Progenitor cell of endocrine pancreas (in vitro differentiated cells): ENCODE measurements around the gene LRRC8E. TPM values are rescaled to one million over a fixed set of nuclear protein-coding genes. Genes with fewer than 3 reads are reported as not detected.

Source experiments
- DNase-seq: peaks from one replicate; pipeline ENCODE4 v3.0.0; 2021; ENCODE audit warnings: low spot score; ENCODE audit not compliant: unreplicated experiment
- H3K27ac Mint-ChIP-seq: 2 replicates; pipeline ENCODE4 v1.8.0; 2021; ENCODE audit warnings: mild to moderate bottlenecking, moderate library complexity, mixed read lengths
- H3K27me3 Mint-ChIP-seq: 2 replicates; pipeline ENCODE4 v1.8.0; 2021; ENCODE audit warnings: mixed read lengths
- H3K36me3 Mint-ChIP-seq: 2 replicates; pipeline ENCODE4 v1.8.0; 2022; ENCODE audit warnings: mixed read lengths; ENCODE audit not compliant: insufficient read depth
- H3K4me1 Mint-ChIP-seq: 2 replicates; pipeline ENCODE4 v1.8.0; 2021; ENCODE audit warnings: low read depth, mixed read lengths
- H3K4me3 Mint-ChIP-seq: 2 replicates; pipeline ENCODE4 v1.8.0; 2021; ENCODE audit warnings: low read depth, mild to moderate bottlenecking, moderate library complexity, mixed read lengths
- H3K9me3 Mint-ChIP-seq: 2 replicates; pipeline ENCODE4 v1.8.0; 2021; ENCODE audit warnings: low read depth, mixed read lengths
- CTCF ChIP-seq: fragments of 200-600 bp; sonication (generic); IDR thresholded peaks from one replicate; pipeline ENCODE4 v1.5.0; 2021; ENCODE audit warnings: antibody characterized with exemption, mild to moderate bottlenecking; ENCODE audit not compliant: unreplicated experiment
- total RNA-seq: library from RNA; stranded (reverse); gene quantifications from 2 replicates; pipeline ENCODE4 v1.2.1, GENCODE V29; 2021

LRRC8E gene
- total RNA-seq, 1 donor from 2014 or later = 3.6 TPM

- DNase-seq = no peak
- no peak for TF ChIP-seq CTCF
- no peak overlapping the region for H3K4me3 Mint-ChIP-seq
- H3K36me3 Mint-ChIP-seq = peaks cover 12% of the 10 kb centered on the region
- no peaks in the 10 kb centered on the region for H3K27me3 Mint-ChIP-seq
- peaks cover 13% of the 10 kb centered on the region for H3K4me1 Mint-ChIP-seq
- H3K9me3 Mint-ChIP-seq = no peaks in the 10 kb centered on the region
- H3K27ac Mint-ChIP-seq = no peak overlapping the region
These were observed 19.9 kb downstream of the LRRC8E start for GRCh38 chr19:7908078-7908699.

- no peak for TF ChIP-seq CTCF
- no peak overlapping the region for H3K27ac Mint-ChIP-seq
- H3K36me3 Mint-ChIP-seq = peaks cover 14% of the 10 kb centered on the region
- H3K27me3 Mint-ChIP-seq = no peaks in the 10 kb centered on the region
- no peak for DNase-seq
- H3K4me1 Mint-ChIP-seq = peaks cover 11% of the 10 kb centered on the region
- H3K4me3 Mint-ChIP-seq = no peak overlapping the region
- no peaks in the 10 kb centered on the region for H3K9me3 Mint-ChIP-seq
These were observed 20.6 kb downstream of the LRRC8E start for GRCh38 chr19:7908742-7909461.

GRCh38 chr19:7909471-7910067 lies 21.3 kb downstream of the LRRC8E start:
- H3K4me3 Mint-ChIP-seq = no peak overlapping the region
- TF ChIP-seq CTCF = no peak
- H3K36me3 Mint-ChIP-seq = peaks cover 14% of the 10 kb centered on the region

GRCh38 chr19:7910321-7911161 lies 22.2 kb downstream of the LRRC8E start:
- Mint-ChIP-seq H3K27me3 (peaks cover 13% of the 10 kb centered on the region), H3K4me1 (peaks cover 4% of the 10 kb centered on the region), H3K9me3 (no peaks in the 10 kb centered on the region), H3K36me3 (peaks cover 16% of the 10 kb centered on the region), H3K4me3 (no peak overlapping the region), H3K27ac (no peak overlapping the region)
- no peak for DNase-seq
- no peak for TF ChIP-seq CTCF

More at GRCh38 chr19:7909471-7910067, 21.3 kb downstream of the LRRC8E start:
- Mint-ChIP-seq H3K27ac (no peak overlapping the region), H3K9me3 (no peaks in the 10 kb centered on the region), H3K27me3 (peaks cover 3% of the 10 kb centered on the region), H3K4me1 (peaks cover 9% of the 10 kb centered on the region)
- no peak for DNase-seq
